Motor neuron (in vitro differentiated cells): Measurements from ENCODE around the gene PRAMEF33. TPM values are rescaled to one million over a fixed set of nuclear protein-coding genes. Genes with fewer than 3 reads are reported as not detected.
"Not testable (repeated sequence)": the region's sequence is repeated elsewhere in the genome, so short reads cannot be mapped to it uniquely, and the experiment has no call there.

Experiments used
- ATAC-seq, 8 experiments: fragments of 200-7000 bp; cut with Tn5 transposase; replicated peaks in 6 of 8; 2 replicates each; pipeline ENCODE4 v1.8.0; 2021; ENCODE audit warnings: mild to moderate bottlenecking in 8 of 8, moderate library complexity in 8 of 8
- H3K27ac ChIP-seq, 2 donors: fragments of 250-450 bp; sonication (Bioruptor Pico); 2 replicates each; pipeline ENCODE4 v1.9.0; 2021; ENCODE audit warnings: antibody characterized with exemption in 2 of 2, mild to moderate bottlenecking in 2 of 2, moderate library complexity in 1 of 2
- H3K4me1 ChIP-seq, 2 donors: fragments of 250-450 bp; sonication (Bioruptor Pico); replicated peaks in 1 of 2; 2 replicates each; pipeline ENCODE4 v1.6.1; 2021; ENCODE audit warnings: antibody characterized with exemption in 2 of 2, mild to moderate bottlenecking in 2 of 2, moderate library complexity in 1 of 2
- H3K4me3 ChIP-seq, 5 donors: fragments of 250-450 bp; sonication (Bioruptor Pico); 2 replicates each; pipeline ENCODE4 v1.9.0; 2021; ENCODE audit warnings: antibody characterized with exemption in 5 of 5, mild to moderate bottlenecking in 5 of 5, moderate library complexity in 4 of 5
- WGBS, 10 experiments: fragments of 450-650 bp; shearing (Covaris generic); methylation state at CpG; one replicate each; pipeline ENCODE4 v1.0.0; 2022; 5-methylcytosine and 5-hydroxymethylcytosine counted together
- in situ Hi-C, 9 experiments: fragments of 400-800 bp; cut with MboI; loops; one replicate each; pipeline ENCODE4 v1.15.0; 2021; ENCODE audit warnings: low sequenced_read_pairs in 9 of 9, low pct_unique_long_range_greater_than_20kb in 2 of 9; ENCODE audit not compliant: unreplicated experiment in 9 of 9
- total RNA-seq, 8 experiments: library from RNA; unstranded; fragments of 300-600 nt; gene quantifications; 2 replicates each; pipeline versions ENCODE4 v1.2.3 to v1.2.4, GENCODE V29; 2022

PRAMEF33 gene
- total RNA-seq, 8 experiments from 2014 or later = 0.13 TPM; not detected in 7

GRCh38 chr1:13354475-13354874, 51.1 kb downstream of the PRAMEF33 start:
- WGBS, 10 experiments = no CpG with 5 or more reads among the region's 9 CpGs

DNA sequence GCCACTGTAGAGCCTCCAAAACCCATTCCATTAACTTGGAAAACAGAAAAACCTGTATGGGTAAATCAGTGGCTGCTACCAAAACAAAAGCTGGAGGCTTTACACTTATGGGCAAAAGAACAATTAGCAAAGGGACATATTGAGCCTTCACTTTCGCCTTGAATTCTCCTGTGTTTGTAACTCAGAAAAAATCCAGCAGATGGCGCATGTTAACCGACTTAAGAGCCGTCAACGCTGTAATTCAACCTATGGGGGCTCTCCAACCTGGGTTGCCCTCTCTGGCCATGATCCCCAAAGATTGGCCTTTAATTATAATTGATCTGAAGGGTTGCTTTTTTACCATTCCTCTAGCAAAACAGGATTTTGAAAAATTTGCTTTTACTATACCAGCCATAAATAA, 53.4 kb downstream of the PRAMEF33 start:
- 0 to 27% (median 3%) methylated on average over 1 to 4 of the region's 5 CpGs; no CpG with 5 or more reads in 7 of the 10 experiments for WGBS, 10 experiments
- in situ Hi-C loops = not testable (repeated sequence)

More at GRCh38 chr1:13354475-13354874, 51.1 kb downstream of the PRAMEF33 start:
- H3K4me3 ChIP-seq, H3K27ac ChIP-seq, H3K4me1 ChIP-seq, in situ Hi-C loops: not testable (repeated sequence)
- peak in 1 of 8 experiments; percentile 39 for ATAC-seq

More for the DNA sequence above, 53.4 kb downstream of the PRAMEF33 start:
- not testable (repeated sequence) for H3K4me1 ChIP-seq, H3K27ac ChIP-seq, ATAC-seq, H3K4me3 ChIP-seq

Other genes starting within 250 kb of the PRAMEF33 start
- under 1 TPM in 2 of 8 experiments, not detected in 6; 0.14 to 0.19 TPM for gene PRAMEF27, start 247.0 kb upstream of the PRAMEF33 start, total RNA-seq
- gene HNRNPCL3, start 242.8 kb upstream of the PRAMEF33 start, total RNA-seq = under 1 TPM in 2 of 8 experiments, not detected in 6; 0.32 to 0.71 TPM
- gene PRAMEF25, start 232.8 kb upstream of the PRAMEF33 start, total RNA-seq = under 1 TPM in 1 of 8 experiments, not detected in 7; 0.13 TPM
- gene HNRNPCL2, start 186.7 kb upstream of the PRAMEF33 start, total RNA-seq = under 1 TPM in 3 of 8 experiments, not detected in 5; 0.18 to 0.38 (median 0.25) TPM
- gene PRAMEF26, start 147.5 kb upstream of the PRAMEF33 start, total RNA-seq = under 1 TPM in 1 of 8 experiments, not detected in 7; 1.00 TPM
- under 1 TPM in 1 of 8 experiments, not detected in 7; 0.42 TPM for gene HNRNPCL4, start 137.9 kb upstream of the PRAMEF33 start, total RNA-seq
- under 1 TPM in 4 of 8 experiments, not detected in 4; 0.05 to 0.47 (median 0.13) TPM for gene PRAMEF9, start 131.7 kb upstream of the PRAMEF33 start, total RNA-seq
- gene PRAMEF13, start 102.1 kb upstream of the PRAMEF33 start, total RNA-seq = under 1 TPM in 2 of 8 experiments, not detected in 6; 0.25 to 0.62 TPM
- gene PRAMEF18, start 77.4 kb upstream of the PRAMEF33 start, total RNA-seq = under 1 TPM in 2 of 8 experiments, not detected in 6; 0.21 to 0.90 TPM
- gene PRAMEF5, start 49.3 kb upstream of the PRAMEF33 start, total RNA-seq = not detected
- gene PRAMEF8, start 18.4 kb upstream of the PRAMEF33 start, total RNA-seq = under 1 TPM in 3 of 8 experiments, not detected in 5; 0.20 to 0.71 (median 0.33) TPM
- under 1 TPM in 2 of 8 experiments, not detected in 6; 0.13 to 0.19 TPM for gene PRAMEF15, start 12.0 kb downstream of the PRAMEF33 start, total RNA-seq
- 1 to 10 TPM in 1 of 8 experiments, under 1 TPM in 1, not detected in 6; 0.33 to 1.0 TPM for gene PRAMEF14, start 43.6 kb downstream of the PRAMEF33 start, total RNA-seq
- gene PRAMEF19, start 68.4 kb downstream of the PRAMEF33 start, total RNA-seq = under 1 TPM in 3 of 8 experiments, not detected in 5; 0.13 to 0.20 (median 0.19) TPM
- under 1 TPM in 3 of 8 experiments, not detected in 5; 0.18 to 0.38 (median 0.20) TPM for gene PRAMEF17, start 86.1 kb downstream of the PRAMEF33 start, total RNA-seq
- gene PRAMEF20, start 106.9 kb downstream of the PRAMEF33 start, total RNA-seq = under 1 TPM in 2 of 8 experiments, not detected in 6; 0.13 to 0.47 TPM
- under 1 TPM in 5 of 8 experiments, not detected in 3; 0.05 to 1.00 (median 0.17) TPM for gene LRRC38, start 210.5 kb downstream of the PRAMEF33 start, total RNA-seq